Mucosa of rectum (tissue), 2 donors: Measurements from ENCODE around the gene S1PR3.
A peak's percentile ranks its signal among the peaks of the same experiment; 100 is the strongest.

Experiments used
- H3K27ac ChIP-seq, 2 donors: one replicate each; pipeline ENCODE4 v1.7.0; 2013; ENCODE audit warnings: inconsistent platforms in 2 of 2, low read depth in 2 of 2, low read length in 2 of 2
- H3K27me3 ChIP-seq, 2 donors: one replicate each; pipeline ENCODE4 v1.7.0; 2013; ENCODE audit warnings: low read length in 2 of 2; ENCODE audit not compliant: control insufficient read depth in 2 of 2, insufficient read depth in 2 of 2
- H3K36me3 ChIP-seq, 2 donors: one replicate each; pipeline ENCODE4 v1.7.0; 2013; ENCODE audit warnings: low read length in 2 of 2; ENCODE audit not compliant: control insufficient read depth in 2 of 2, insufficient read depth in 2 of 2
- H3K4me1 ChIP-seq, 2 donors: one replicate each; pipeline ENCODE4 v1.7.0; 2013; ENCODE audit warnings: low read length in 2 of 2, mild to moderate bottlenecking in 1 of 2; ENCODE audit not compliant: control insufficient read depth in 2 of 2, insufficient read depth in 2 of 2
- H3K4me3 ChIP-seq, 2 donors: one replicate each; pipeline ENCODE4 v1.7.0; 2013; ENCODE audit warnings: low read length in 2 of 2
- H3K9ac ChIP-seq, 2 donors: one replicate each; pipeline ENCODE4 v1.7.0; 2013; ENCODE audit warnings: low read length in 2 of 2, low read depth in 1 of 2, mild to moderate bottlenecking in 1 of 2
- H3K9me3 ChIP-seq, 2 donors: one replicate each; pipeline ENCODE4 v1.7.0; 2013; ENCODE audit warnings: low read length in 2 of 2; ENCODE audit not compliant: control insufficient read depth in 2 of 2
- donor health status: healthy.
- donor health status: Normal muscosa, but diverticular disease.

S1PR3 gene

DNA sequence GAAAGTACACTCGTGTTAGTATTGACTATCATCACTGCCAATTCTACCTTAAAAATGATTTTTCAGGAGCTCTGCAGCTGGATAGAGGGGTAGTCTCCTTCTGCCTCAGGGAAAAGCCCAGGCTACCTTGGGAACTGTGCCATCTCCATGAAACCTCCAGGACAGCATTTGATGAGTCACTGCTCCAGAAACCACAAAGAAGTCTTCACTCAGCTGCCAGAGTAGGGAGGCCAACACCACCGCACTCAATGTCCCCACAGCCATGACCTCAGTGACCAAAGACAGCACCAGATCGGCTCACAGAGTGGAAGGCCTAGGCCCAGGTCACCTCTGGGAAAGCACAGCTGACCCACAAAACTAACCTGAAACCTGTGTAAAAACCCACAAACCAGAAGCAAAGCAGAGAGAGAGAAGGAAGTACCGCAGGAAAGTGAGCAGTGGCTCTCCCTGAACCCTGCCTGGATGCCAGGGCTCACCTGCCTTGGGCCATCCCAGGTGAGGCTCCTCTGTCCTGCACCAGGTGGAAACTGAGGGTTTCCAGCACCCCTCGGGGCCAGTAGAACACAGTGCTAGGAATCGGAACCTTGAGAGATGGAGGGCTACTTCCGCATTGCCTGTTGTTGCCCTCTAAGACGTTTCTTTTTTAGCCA is 30.0 kb downstream of the S1PR3 start:
- Histone ChIP-seq H3K9ac (no peak overlapping the region), H3K4me1 (peaks cover 3 to 9% of the 10 kb centered on the region in 2 donors), H3K4me3 (no peak overlapping the region), H3K27me3 (no peaks in the 10 kb centered on the region), H3K27ac (peak overlapping the region in 1 of 2 donors; percentile 63), H3K9me3 (no peaks in the 10 kb centered on the region), H3K36me3 (no peaks in the 10 kb centered on the region)

DNA sequence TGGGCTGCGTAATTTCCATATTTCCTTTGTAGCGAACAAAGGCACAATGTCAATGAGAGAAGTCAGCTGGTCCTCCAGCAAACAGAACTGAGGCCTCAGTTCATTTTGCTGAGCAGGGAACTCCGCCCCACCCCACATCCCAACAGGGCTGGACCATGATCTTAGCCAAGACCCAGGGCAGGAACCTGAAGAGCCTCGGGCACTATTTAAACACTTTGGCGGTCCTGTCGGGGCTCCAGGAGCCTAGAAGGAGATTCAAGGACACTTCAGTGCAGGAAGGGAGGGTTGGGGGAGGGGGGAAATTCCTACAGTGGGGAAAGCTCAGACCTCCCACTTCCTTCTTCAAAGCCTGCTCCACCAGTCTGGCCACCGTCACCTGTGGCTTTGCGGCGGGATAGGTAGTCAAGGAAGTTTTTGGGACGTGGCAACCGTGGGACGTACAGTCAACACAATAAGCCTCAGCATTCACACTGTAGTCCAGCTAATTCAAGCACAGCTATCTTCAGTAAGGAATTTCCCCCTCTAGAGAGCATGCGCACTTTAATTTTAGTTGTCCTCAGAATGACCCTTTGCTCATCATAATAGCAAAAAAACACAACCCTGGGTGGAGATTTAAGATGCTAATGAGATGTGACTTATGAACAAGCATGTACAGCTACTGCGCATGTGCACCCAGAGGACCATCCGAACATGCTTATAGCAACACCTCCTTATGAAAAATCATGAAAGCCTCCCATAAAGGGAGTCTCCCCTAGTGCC is 30.9 kb downstream of the S1PR3 start:
- peak overlapping the region; percentile 43 to 63 for H3K27ac ChIP-seq
- H3K36me3 ChIP-seq, result no peaks in the 10 kb centered on the region
- no peaks in the 10 kb centered on the region for H3K27me3 ChIP-seq
- no peak overlapping the region for H3K4me3 ChIP-seq
- peaks cover 3 to 9% of the 10 kb centered on the region in 2 donors for H3K4me1 ChIP-seq
- no peak overlapping the region for H3K9ac ChIP-seq
- H3K9me3 ChIP-seq, result no peaks in the 10 kb centered on the region

DNA sequence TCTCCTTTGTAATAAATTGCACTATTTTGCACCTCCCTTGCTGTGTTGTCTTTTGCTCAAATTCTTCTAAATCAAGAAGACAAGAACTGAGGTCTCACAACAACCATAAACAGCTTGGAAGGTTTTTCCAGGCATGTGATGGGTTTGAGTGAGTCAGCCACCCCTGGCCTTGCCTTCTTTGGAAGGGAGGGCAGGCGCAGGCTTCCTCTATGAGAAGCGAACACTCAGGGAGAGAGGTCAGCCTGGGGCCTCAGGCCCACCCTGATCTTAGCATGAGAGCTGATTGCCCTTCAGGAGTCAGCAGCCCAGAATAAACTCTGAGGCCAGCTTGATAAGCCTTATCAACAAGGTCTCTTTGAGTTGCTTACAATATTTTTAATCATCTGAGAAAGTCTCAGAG is 31.6 kb downstream of the S1PR3 start:
- H3K27me3 ChIP-seq, result no peaks in the 10 kb centered on the region
- no peaks in the 10 kb centered on the region for H3K9me3 ChIP-seq
- H3K9ac ChIP-seq, result no peak overlapping the region
- H3K27ac ChIP-seq, result peak overlapping the region; percentile 31 to 39
- no peak overlapping the region for H3K4me3 ChIP-seq
- H3K4me1 ChIP-seq, result peaks cover 3 to 9% of the 10 kb centered on the region in 2 donors
- no peaks in the 10 kb centered on the region for H3K36me3 ChIP-seq

DNA sequence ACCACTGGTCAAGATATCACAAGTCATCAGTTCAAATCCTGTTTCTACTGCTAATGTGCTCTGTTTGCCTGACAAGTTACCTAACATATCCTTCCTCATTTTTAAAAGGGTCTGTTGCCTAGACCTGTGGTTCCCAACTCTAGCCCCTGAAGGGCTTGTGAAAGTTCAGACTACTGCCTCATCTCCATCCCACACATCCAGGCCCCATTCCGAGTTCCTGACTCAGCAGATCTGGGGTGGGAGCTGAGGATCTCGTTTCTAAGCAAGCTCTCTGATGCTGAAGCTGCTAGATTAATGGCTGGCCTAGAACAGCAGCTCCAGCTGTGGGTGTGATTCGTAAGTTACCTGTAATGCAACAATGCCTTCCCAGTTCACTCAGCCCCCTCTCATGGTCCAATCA is 32.5 kb downstream of the S1PR3 start:
- Histone ChIP-seq H3K4me1 (peaks cover 3 to 9% of the 10 kb centered on the region in 2 donors), H3K9ac (no peak overlapping the region), H3K27me3 (no peaks in the 10 kb centered on the region), H3K27ac (peak overlapping the region in 1 of 2 donors; percentile 39), H3K4me3 (no peak overlapping the region), H3K9me3 (no peaks in the 10 kb centered on the region), H3K36me3 (no peaks in the 10 kb centered on the region)

DNA sequence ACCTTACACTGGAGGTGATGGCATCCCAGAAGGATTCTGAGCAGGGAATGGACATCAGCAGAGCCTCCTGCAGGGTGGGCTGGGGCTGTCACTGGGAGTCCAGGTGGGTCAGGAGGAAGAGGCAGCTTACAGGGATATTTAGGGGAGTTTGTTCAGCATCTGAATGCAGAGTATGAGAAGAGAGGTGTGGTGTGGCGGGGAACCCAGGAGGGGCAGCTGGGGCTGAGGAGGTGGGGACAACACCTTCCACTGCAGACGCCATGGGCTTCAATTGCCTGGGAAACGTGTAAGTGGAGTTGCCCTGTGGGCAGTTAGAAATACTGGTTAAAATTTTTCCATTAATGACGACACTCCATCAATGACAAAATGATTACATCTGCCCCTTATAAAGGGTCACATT is 33.5 kb downstream of the S1PR3 start:
- no peak overlapping the region for H3K9ac ChIP-seq
- H3K27me3 ChIP-seq, result no peaks in the 10 kb centered on the region
- H3K36me3 ChIP-seq, result no peaks in the 10 kb centered on the region
- H3K4me1 ChIP-seq, result peaks cover 3 to 9% of the 10 kb centered on the region in 2 donors
- H3K27ac ChIP-seq, result no peak overlapping the region
- no peaks in the 10 kb centered on the region for H3K9me3 ChIP-seq
- H3K4me3 ChIP-seq, result no peak overlapping the region

DNA sequence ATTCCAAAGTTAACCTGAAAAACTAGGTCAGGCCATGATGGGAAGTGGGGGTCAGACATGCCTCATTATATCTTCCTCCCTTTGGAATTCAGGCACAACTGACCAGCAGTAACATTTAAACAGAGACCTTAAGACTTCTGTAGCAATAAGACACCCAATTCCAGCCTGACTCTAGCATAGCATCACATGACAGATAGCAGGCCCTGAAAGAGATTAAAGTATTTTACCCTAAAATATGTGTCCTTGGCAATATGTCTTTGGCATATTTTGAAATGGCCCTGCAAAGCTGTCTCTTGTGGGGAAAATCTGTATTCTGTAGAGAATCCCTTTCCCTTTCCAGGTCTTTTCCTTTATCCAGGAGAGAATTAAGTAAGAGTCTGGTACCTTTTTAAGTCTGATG is 34.3 kb downstream of the S1PR3 start:
- H3K27ac ChIP-seq, result no peak overlapping the region

DNA sequence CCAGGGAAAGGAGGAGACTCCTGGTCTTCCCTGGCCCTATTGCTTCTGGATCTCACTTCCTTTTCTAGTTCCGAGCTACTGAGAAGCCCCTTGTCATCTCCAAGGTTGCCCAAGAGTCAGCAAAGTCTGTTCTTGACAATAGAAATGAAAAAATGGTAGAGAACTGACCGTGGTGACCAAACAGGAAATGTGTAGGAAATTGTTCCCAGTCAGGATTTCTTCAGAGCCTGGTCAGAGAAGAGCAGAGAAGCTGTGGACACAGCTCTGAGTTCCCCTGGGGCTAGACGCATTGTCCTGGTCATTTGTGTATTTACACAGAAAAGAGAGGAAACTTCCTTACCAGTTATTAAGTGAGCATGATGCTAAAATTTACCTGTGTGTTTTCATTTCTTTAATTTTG is 35.6 kb downstream of the S1PR3 start:
- Histone ChIP-seq H3K27ac (no peak overlapping the region), H3K4me3 (no peak overlapping the region), H3K9me3 (no peaks in the 10 kb centered on the region), H3K36me3 (no peaks in the 10 kb centered on the region), H3K27me3 (no peaks in the 10 kb centered on the region), H3K9ac (no peak overlapping the region), H3K4me1 (peaks cover 2 to 3% of the 10 kb centered on the region in 2 donors)

More for the DNA sequence above, 34.3 kb downstream of the S1PR3 start:
- Histone ChIP-seq H3K27me3 (no peaks in the 10 kb centered on the region), H3K4me3 (no peak overlapping the region), H3K36me3 (no peaks in the 10 kb centered on the region), H3K9me3 (no peaks in the 10 kb centered on the region), H3K4me1 (peaks cover 3 to 9% of the 10 kb centered on the region in 2 donors), H3K9ac (no peak overlapping the region)

DNA sequence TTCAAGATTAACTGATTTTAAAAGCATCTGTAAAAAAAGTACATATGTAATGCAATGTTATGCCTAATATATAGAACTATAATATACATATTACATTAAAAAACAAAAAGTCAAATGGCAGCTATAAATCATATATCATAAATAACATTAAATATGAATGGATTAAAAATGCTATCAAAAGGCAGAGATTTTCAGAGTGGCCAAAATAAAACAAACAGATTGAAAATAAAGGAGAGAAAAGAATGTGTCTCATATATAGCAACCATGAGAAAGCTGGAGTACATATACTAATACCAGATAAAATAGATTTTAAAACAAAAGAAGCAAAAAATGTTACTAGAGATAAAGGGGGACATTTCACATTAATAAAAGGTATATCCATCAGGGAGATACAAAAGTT is 38.5 kb downstream of the S1PR3 start:
- no peak overlapping the region for H3K27ac ChIP-seq
- H3K4me1 ChIP-seq, result no peaks in the 10 kb centered on the region
- no peak overlapping the region for H3K9ac ChIP-seq
- no peak overlapping the region for H3K4me3 ChIP-seq
- no peaks in the 10 kb centered on the region for H3K36me3 ChIP-seq
- H3K9me3 ChIP-seq, result no peaks in the 10 kb centered on the region
- H3K27me3 ChIP-seq, result no peaks in the 10 kb centered on the region

DNA sequence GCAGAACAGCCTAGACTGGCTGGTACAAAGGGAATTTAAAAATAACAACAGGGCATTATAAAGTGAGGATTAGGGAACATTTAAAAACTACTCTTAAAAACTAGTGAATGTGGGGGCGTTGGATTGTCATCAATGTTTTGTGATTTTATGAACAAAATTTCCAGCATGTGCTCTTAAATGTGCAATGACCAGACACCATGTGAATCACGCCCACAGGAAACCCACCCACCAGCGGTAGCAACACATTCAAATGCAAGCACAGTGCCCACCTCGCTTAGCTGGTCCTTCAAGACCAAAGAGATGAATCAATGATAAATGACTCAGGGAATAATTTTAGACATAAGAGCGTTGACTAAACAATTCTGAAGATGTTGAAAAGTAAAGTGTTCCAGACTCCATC is 40.9 kb downstream of the S1PR3 start:
- Histone ChIP-seq H3K9ac (no peak overlapping the region), H3K36me3 (no peaks in the 10 kb centered on the region), H3K4me1 (no peaks in the 10 kb centered on the region), H3K9me3 (no peaks in the 10 kb centered on the region), H3K4me3 (no peak overlapping the region), H3K27me3 (no peaks in the 10 kb centered on the region), H3K27ac (no peak overlapping the region)

DNA sequence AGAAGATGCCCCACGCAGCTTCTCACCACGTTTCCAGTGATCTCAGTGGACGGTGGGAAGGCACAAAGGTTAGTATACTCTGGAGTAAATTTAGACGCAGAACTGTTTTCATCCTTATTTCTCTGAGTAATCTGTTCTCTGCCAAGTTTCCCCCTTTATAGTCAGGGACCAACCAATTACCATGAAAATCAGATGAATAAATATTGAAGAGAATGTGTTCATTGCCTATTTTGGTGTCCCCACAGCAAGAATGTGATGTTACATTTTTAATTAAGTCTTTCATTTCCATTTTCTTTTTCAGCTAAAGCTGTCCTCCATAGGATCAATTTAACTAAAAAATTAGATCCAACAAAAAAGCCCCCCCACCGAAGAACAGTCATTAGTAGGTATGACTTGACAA is 41.4 kb downstream of the S1PR3 start:
- Histone ChIP-seq H3K4me3 (no peak overlapping the region), H3K9ac (no peak overlapping the region), H3K27ac (no peak overlapping the region), H3K9me3 (no peaks in the 10 kb centered on the region), H3K4me1 (no peaks in the 10 kb centered on the region), H3K36me3 (no peaks in the 10 kb centered on the region), H3K27me3 (no peaks in the 10 kb centered on the region)
